Endothelial cell of umbilical vein (primary cell): Measurements from ENCODE around the gene DAB1. TPM values are rescaled to one million over a fixed set of nuclear protein-coding genes. Genes with fewer than 3 reads are reported as not detected.

Experiments used
- BruUV-seq: library from RNA; stranded (reverse); fragments of 400-500 nt; replicated peaks from 2 replicates; lab custom pipeline; 2021; lab: Mats Ljungman, UMichigan
- CTCF ChIA-PET: fragments of 300-600, 350-600 bp; sonication (Branson Sonifier 250); formaldehyde crosslinking; loops from one replicate; lab custom pipeline; 2021; ENCODE audit warnings: antibody characterized with exemption, inconsistent platforms; lab: Charles Lee
- POLR2A ChIA-PET: fragments of 300-600, 350-600 bp; sonication (Branson Sonifier 250); formaldehyde crosslinking; loops from one replicate; lab custom pipeline; 2021; ENCODE audit warnings: antibody characterized with exemption, inconsistent platforms; lab: Charles Lee
- DNase-seq: peaks from one replicate; pipeline ENCODE4 v3.0.0-alpha.2; 2011; ENCODE audit warnings: low read depth, low spot score
- FAIRE-seq: peaks from 2 replicates; lab custom pipeline; 2011; peaks lifted over from hg19 to GRCh38; lab: Jason Lieb, UNC
- H2AFZ ChIP-seq: 2 replicates; pipeline ENCODE4 v1.6.0; 2012; ENCODE audit warnings: low read depth, low read length, control low read depth, inconsistent platforms
- H3K27ac ChIP-seq: 2 replicates; pipeline ENCODE4 v1.5.1; 2011; ENCODE audit warnings: low read depth, mild to moderate bottlenecking, control low read depth, low read length, moderate library complexity; ENCODE audit not compliant: insufficient read depth
- H3K27me3 ChIP-seq, 2 experiments: 2 replicates each; pipeline versions ENCODE4 v1.6.0 to v1.6.1; 2011; ENCODE audit warnings: low read length in 2 of 2, mixed read lengths in 1 of 2; ENCODE audit not compliant: control insufficient read depth in 2 of 2, insufficient read depth in 2 of 2
- H3K36me3 ChIP-seq, 2 experiments: 2 replicates in 1 of 2; 3 replicates in 1 of 2; pipeline ENCODE4 v1.5.1; 2011; ENCODE audit warnings: low read length in 2 of 2, mild to moderate bottlenecking in 1 of 2, moderate library complexity in 1 of 2; ENCODE audit not compliant: control insufficient read depth in 2 of 2, insufficient read depth in 2 of 2; ENCODE audit errors: extremely low read depth in 1 of 2
- H3K4me1 ChIP-seq: 3 replicates; pipeline ENCODE4 v1.5.1; 2011; ENCODE audit warnings: mild to moderate bottlenecking, low read length; ENCODE audit not compliant: control insufficient read depth, insufficient read depth; ENCODE audit errors: extremely low read depth
- H3K4me2 ChIP-seq: 2 replicates; pipeline ENCODE4 v1.6.1; 2011; ENCODE audit warnings: low read length, control low read depth, mixed read lengths; ENCODE audit not compliant: insufficient read depth
- H3K4me3 ChIP-seq, 3 experiments: fragments of 200-600 bp in 1 of 3; sonication (generic), shearing (Covaris generic) in 1 of 3; replicated peaks in 1 of 3; 2 replicates each; pipeline ENCODE4 v1.5.1; 2011 to 2016; ENCODE audit warnings: control low read depth in 3 of 3, low read length in 3 of 3, mild to moderate bottlenecking in 2 of 3, inconsistent platforms in 1 of 3, low read depth in 1 of 3, moderate library complexity in 1 of 3; ENCODE audit not compliant: insufficient read depth in 1 of 3
- H3K79me2 ChIP-seq: 2 replicates; pipeline ENCODE4 v1.6.0; 2012; ENCODE audit warnings: low read length, inconsistent platforms; ENCODE audit not compliant: control insufficient read depth, insufficient read depth
- H3K9ac ChIP-seq: replicated peaks from 2 replicates; pipeline ENCODE3; 2011; ENCODE audit warnings: low read length, control low read depth; ENCODE audit not compliant: insufficient read depth; ENCODE audit errors: extremely low read depth
- H3K9me1 ChIP-seq: replicated peaks from 3 replicates; pipeline ENCODE4 v1.6.0; 2011; ENCODE audit warnings: mild to moderate bottlenecking, low read length; ENCODE audit not compliant: control insufficient read depth, insufficient read depth; ENCODE audit errors: extremely low read depth
- H3K9me3 ChIP-seq: replicated peaks from 2 replicates; pipeline ENCODE4 v1.5.1; 2012; ENCODE audit warnings: low read length, inconsistent platforms; ENCODE audit not compliant: control insufficient read depth, insufficient read depth
- H4K20me1 ChIP-seq: replicated peaks from 2 replicates; pipeline ENCODE3; 2011; ENCODE audit warnings: mild to moderate bottlenecking, low read length; ENCODE audit not compliant: control insufficient read depth, insufficient read depth; ENCODE audit errors: extremely low read depth
- EZH2 ChIP-seq: IDR thresholded peaks from 2 replicates; pipeline ENCODE4 v1.6.1; 2012; ENCODE audit warnings: borderline replicate concordance, low read depth, mild to moderate bottlenecking, moderate library complexity, low read length, inconsistent platforms; ENCODE audit not compliant: severe bottlenecking
- FOS ChIP-seq: IDR thresholded peaks from 2 replicates; pipeline ENCODE4 v1.6.1; 2011; ENCODE audit warnings: mild to moderate bottlenecking, low read length, moderate library complexity, borderline replicate concordance; ENCODE audit not compliant: insufficient read depth
- GATA2 ChIP-seq: IDR thresholded peaks from 2 replicates; pipeline ENCODE4 v1.7.0; 2011; ENCODE audit warnings: low read depth, mild to moderate bottlenecking, moderate library complexity, mixed read lengths, low read length; ENCODE audit not compliant: insufficient read length, insufficient read depth
- JUN ChIP-seq: IDR thresholded peaks from 2 replicates; pipeline ENCODE4 v1.6.1; 2011; ENCODE audit warnings: borderline replicate concordance, low read depth; ENCODE audit not compliant: insufficient read length, insufficient read depth
- MYC ChIP-seq: IDR thresholded peaks from one replicate; pipeline ENCODE4 v1.6.1; 2011; ENCODE audit warnings: mild to moderate bottlenecking, low read depth, low read length
- POLR2A ChIP-seq: IDR thresholded peaks from 2 replicates; pipeline ENCODE4 v1.6.1; 2012; ENCODE audit warnings: low read depth, mild to moderate bottlenecking, control low read depth, low read length
- POLR2AphosphoS5 ChIP-seq: IDR thresholded peaks from 2 replicates; pipeline ENCODE4 v1.6.1; 2012; ENCODE audit warnings: low read depth, mild to moderate bottlenecking, control low read depth, low read length, moderate library complexity; ENCODE audit not compliant: insufficient read depth
- dilution Hi-C: fragments of 300-500 bp; cut with MboI; formaldehyde crosslinking; loops from one replicate; pipeline ENCODE4 v1.15.0; 2019; ENCODE audit warnings: low sequenced_read_pairs; ENCODE audit not compliant: extremely low pct_ligation_motif_present
- intact Hi-C: fragments of 100-400 bp; cut with micrococcal nuclease; formaldehyde crosslinking; loops from one replicate; pipeline ENCODE4 v1.10.0; 2022
- polyA plus RNA-seq, 4 experiments: library from polyadenylated mRNA; depleted of rRNA in 3 of 4; stranded (reverse) in 3 of 4; unstranded in 1 of 4; fragments of >200 nt; gene quantifications; 2 replicates each; pipeline versions ENCODE4 v1.2.1 to v1.2.3, GENCODE V29; 2011 to 2012; ENCODE audit warnings: missing spikeins in 1 of 4
- total RNA-seq: library from RNA; stranded (reverse); gene quantifications from 2 replicates; pipeline ENCODE4 v1.2.3, GENCODE V29; 2021
- TF ChIP-seq, protein P1 (sequence below): IDR thresholded peaks from 2 replicates; pipeline ENCODE4 v1.6.1; 2011; ENCODE audit not compliant: insufficient read depth, insufficient read length
- TF ChIP-seq, protein P2 (sequence below), 2 donors: IDR thresholded peaks; 1 replicate in 1 of 2; 2 replicates in 1 of 2; pipeline ENCODE4 v1.5.1; 2011; ENCODE audit warnings: low read length in 2 of 2, mild to moderate bottlenecking in 2 of 2, moderate library complexity in 2 of 2, control low read depth in 1 of 2, inconsistent platforms in 1 of 2, low read depth in 1 of 2; ENCODE audit not compliant: insufficient read depth in 1 of 2; ENCODE audit errors: extremely low read depth in 1 of 2

DAB1 gene
- total and polyA plus RNA-seq, 2 donors (not counting 3 experiments of a cell fraction or from before 2014, with no cell fraction given), result not detected

DNA sequence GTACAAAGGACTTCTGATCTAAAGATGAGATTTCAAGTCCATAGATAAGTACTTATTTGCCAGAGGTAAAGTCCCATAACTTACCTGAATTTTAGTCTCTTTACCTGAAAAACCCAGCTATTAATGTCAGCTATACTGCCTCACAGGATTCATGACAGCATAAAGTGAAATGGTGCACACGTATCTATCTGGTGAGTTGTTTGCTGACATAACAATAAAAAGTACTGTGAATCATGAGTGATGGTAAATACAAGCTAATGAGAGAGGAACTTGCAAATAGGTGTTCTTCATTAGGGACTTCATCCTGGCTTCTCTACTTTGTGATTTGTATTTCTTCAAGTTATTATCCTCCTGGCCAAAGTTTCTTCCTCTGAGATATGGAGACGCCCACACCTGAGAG lies 233.0 kb downstream of the DAB1 start:
- Histone ChIP-seq H3K4me3 (no peak overlapping the region), H3K27me3 (no peaks in the 10 kb centered on the region), H3K4me2 (no peak overlapping the region), H3K27ac (no peak overlapping the region), H4K20me1 (no peaks in the 10 kb centered on the region), H3K4me1 (no peaks in the 10 kb centered on the region), H3K9me3 (no peaks in the 10 kb centered on the region), H3K79me2 (no peaks in the 10 kb centered on the region), H3K9ac (no peak overlapping the region), H2AFZ (no peak overlapping the region), H3K9me1 (no peaks in the 10 kb centered on the region), H3K36me3 (no peaks in the 10 kb centered on the region)
- no peak for FAIRE-seq
- POLR2A ChIA-PET, result no interaction called here
- BruUV-seq, result no TSS peak
- DNase-seq, result no peak
- intact Hi-C loops (no loop called here), dilution Hi-C loops (no loop called here)
- CTCF ChIA-PET, result no interaction called here
- TF ChIP-seq POLR2AphosphoS5, result no peak
- TF ChIP-seq, protein P1, sequence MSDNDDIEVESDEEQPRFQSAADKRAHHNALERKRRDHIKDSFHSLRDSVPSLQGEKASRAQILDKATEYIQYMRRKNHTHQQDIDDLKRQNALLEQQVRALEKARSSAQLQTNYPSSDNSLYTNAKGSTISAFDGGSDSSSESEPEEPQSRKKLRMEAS, result no peak
- no peak for TF ChIP-seq MYC
- TF ChIP-seq JUN, result no peak
- TF ChIP-seq EZH2, result no peak
- TF ChIP-seq GATA2, result no peak
- TF ChIP-seq, protein P2, sequence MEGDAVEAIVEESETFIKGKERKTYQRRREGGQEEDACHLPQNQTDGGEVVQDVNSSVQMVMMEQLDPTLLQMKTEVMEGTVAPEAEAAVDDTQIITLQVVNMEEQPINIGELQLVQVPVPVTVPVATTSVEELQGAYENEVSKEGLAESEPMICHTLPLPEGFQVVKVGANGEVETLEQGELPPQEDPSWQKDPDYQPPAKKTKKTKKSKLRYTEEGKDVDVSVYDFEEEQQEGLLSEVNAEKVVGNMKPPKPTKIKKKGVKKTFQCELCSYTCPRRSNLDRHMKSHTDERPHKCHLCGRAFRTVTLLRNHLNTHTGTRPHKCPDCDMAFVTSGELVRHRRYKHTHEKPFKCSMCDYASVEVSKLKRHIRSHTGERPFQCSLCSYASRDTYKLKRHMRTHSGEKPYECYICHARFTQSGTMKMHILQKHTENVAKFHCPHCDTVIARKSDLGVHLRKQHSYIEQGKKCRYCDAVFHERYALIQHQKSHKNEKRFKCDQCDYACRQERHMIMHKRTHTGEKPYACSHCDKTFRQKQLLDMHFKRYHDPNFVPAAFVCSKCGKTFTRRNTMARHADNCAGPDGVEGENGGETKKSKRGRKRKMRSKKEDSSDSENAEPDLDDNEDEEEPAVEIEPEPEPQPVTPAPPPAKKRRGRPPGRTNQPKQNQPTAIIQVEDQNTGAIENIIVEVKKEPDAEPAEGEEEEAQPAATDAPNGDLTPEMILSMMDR (IDR thresholded peaks at IDR 0.05; ENCODE audit: extremely low read depth in 1 of 2, insufficient read depth in 1 of 2, low read depth in 1 of 2, low read length in 2 of 2), result no peak
- no peak for TF ChIP-seq FOS
- TF ChIP-seq POLR2A, result no peak
